Ureter (tissue), 1 donor: ENCODE results near the gene EFCC1. TPM values are rescaled to one million over a fixed set of nuclear protein-coding genes. Genes with fewer than 3 reads are reported as not detected.

ENCODE experiments used
- DNase-seq: peaks from one replicate; pipeline ENCODE4 v3.0.0-alpha.2; 2020; ENCODE audit warnings: low spot score
- total RNA-seq: library from RNA; stranded (reverse); gene quantifications from one replicate; pipeline ENCODE4 v1.2.4, GENCODE V29; 2023
- donor health status: DM: yes; HTN: yes; CAD: no.

Gene EFCC1
- total RNA-seq, 1 donor from 2014 or later: 2.1 TPM

GRCh38 chr3:129032716-129033115, 31.6 kb downstream of the EFCC1 start:
- DNase-seq: no peak

GRCh38 chr3:129033151-129033550, 32.0 kb downstream of the EFCC1 start:
- DNase-seq: no peak

GRCh38 chr3:129033633-129034321, 32.7 kb downstream of the EFCC1 start:
- DNase-seq: no peak

GRCh38 chr3:129034642-129035041, 33.5 kb downstream of the EFCC1 start:
- DNase-seq: no peak

- DNase-seq: no peak
Observed at GRCh38 chr3:129035360-129036221, 34.5 kb downstream of the EFCC1 start.

- no peak for DNase-seq
Observed at GRCh38 chr3:129036222-129037092, 35.4 kb downstream of the EFCC1 start.

- DNase-seq: no peak
Observed at GRCh38 chr3:129037093-129037419, 36.0 kb downstream of the EFCC1 start.

- no peak for DNase-seq
Observed at GRCh38 chr3:129038121-129038855, 37.2 kb downstream of the EFCC1 start.

- no peak for DNase-seq
Observed at GRCh38 chr3:129039271-129040038, 38.4 kb downstream of the EFCC1 start.

GRCh38 chr3:129040039-129040336, 38.9 kb downstream of the EFCC1 start:
- DNase-seq: no peak

GRCh38 chr3:129040579-129041300, 39.6 kb downstream of the EFCC1 start:
- DNase-seq: no peak

- DNase-seq: no peak
Observed at GRCh38 chr3:129045675-129046036, 44.6 kb downstream of the EFCC1 start.

- no peak for DNase-seq
Observed at GRCh38 chr3:129046037-129046731, 45.1 kb downstream of the EFCC1 start.

- no peak for DNase-seq
Observed at GRCh38 chr3:129046732-129047552, 45.8 kb downstream of the EFCC1 start.

GRCh38 chr3:129047553-129047839, 46.4 kb downstream of the EFCC1 start:
- no peak for DNase-seq

GRCh38 chr3:129050556-129051295, 49.6 kb downstream of the EFCC1 start:
- no peak for DNase-seq

- no peak for DNase-seq
Observed at GRCh38 chr3:129051871-129052340, 50.8 kb downstream of the EFCC1 start.

- no peak for DNase-seq
Observed at GRCh38 chr3:129052675-129053074, 51.6 kb downstream of the EFCC1 start.
